AG04449 (cell line): ENCODE results near the gene EPS8.

Experiments used
- CTCF ChIA-PET: fragments of 350-600 bp; formaldehyde crosslinking; extraction: SDS; loops from one replicate; lab custom pipeline; 2021; ENCODE audit warnings: antibody characterized with exemption; lab: Yijun Ruan, JAX
- POLR2A ChIA-PET: fragments of 400-600, 350-600 bp; formaldehyde crosslinking; extraction: SDS; loops from one replicate; lab custom pipeline; 2020; ENCODE audit warnings: antibody characterized with exemption, inconsistent platforms; lab: Yijun Ruan, JAX
- DNase-seq: peaks from one replicate; pipeline ENCODE4 v3.0.0-alpha.2; 2010; ENCODE audit warnings: low read depth, low spot score
- H3K4me3 ChIP-seq: 2 replicates; pipeline ENCODE4 v1.5.1; 2011; ENCODE audit warnings: low read depth, mild to moderate bottlenecking, control low read depth, low read length
- TF ChIP-seq, protein P1 (sequence below): IDR thresholded peaks from one replicate; pipeline ENCODE4 v1.5.1; 2011; ENCODE audit warnings: mild to moderate bottlenecking, moderate library complexity, low read length, control low read depth, inconsistent platforms; ENCODE audit not compliant: insufficient read depth; ENCODE audit errors: missing control alignments

EPS8 gene

GRCh38 chr12:15591811-15592210 is 197.4 kb downstream of the EPS8 start:
- ChIA-PET POLR2A (interaction anchor here (0.9 kb wide), 1 partner anchor 18 kb away, joined by 3 read pairs; no protein-coding TSS in a partner anchor), CTCF (interaction anchor here (0.6 to 14.0 kb wide), 11 partner anchors 9 to 310 kb away, joined by 3 to 393 read pairs (median 4); no protein-coding TSS in a partner anchor)
- no peak for DNase-seq
- no peak overlapping the region for H3K4me3 ChIP-seq
- TF ChIP-seq, protein P1, sequence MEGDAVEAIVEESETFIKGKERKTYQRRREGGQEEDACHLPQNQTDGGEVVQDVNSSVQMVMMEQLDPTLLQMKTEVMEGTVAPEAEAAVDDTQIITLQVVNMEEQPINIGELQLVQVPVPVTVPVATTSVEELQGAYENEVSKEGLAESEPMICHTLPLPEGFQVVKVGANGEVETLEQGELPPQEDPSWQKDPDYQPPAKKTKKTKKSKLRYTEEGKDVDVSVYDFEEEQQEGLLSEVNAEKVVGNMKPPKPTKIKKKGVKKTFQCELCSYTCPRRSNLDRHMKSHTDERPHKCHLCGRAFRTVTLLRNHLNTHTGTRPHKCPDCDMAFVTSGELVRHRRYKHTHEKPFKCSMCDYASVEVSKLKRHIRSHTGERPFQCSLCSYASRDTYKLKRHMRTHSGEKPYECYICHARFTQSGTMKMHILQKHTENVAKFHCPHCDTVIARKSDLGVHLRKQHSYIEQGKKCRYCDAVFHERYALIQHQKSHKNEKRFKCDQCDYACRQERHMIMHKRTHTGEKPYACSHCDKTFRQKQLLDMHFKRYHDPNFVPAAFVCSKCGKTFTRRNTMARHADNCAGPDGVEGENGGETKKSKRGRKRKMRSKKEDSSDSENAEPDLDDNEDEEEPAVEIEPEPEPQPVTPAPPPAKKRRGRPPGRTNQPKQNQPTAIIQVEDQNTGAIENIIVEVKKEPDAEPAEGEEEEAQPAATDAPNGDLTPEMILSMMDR, result no peak

DNA sequence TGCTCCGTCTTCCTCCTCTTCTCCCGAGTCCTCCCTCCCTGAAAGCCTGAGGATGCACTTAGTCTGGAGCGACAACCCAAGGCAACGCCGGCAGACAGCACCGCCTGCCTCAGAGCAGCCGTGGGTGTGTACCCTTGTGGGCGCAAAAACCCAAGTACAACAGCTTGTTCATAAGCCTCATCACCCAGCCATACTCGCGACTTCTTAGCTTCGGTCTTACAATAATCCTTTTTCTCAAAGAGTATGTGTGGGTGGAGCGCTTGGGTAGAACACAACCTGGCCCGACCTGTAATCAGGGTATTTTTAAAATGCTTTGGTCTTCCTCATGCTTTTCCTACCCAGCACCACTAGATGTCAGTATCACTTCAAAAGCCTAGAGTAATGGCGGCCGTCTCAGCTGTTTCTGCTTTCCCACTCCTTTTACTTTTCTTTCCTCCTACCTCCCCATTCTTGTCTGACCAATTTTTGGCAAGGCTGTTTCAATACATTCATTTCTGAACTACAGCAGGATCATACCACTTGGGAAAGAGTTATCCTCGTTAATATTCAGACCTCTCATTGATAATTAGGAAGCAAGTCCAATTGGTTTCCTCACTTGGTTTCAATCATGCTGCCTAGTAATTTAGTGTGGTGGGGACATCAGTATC is 198.9 kb downstream of the EPS8 start:
- no peak for DNase-seq
- ChIA-PET CTCF (interaction anchor here (0.6 to 14.0 kb wide), 50 partner anchors 9 to 343 kb away, joined by 3 to 393 read pairs (median 4); partner anchors contain the start of gene EPS8), POLR2A (no interaction called here)
- TF ChIP-seq, protein P1, result peak; percentile 65
- peak overlapping the region; percentile 54 for H3K4me3 ChIP-seq

DNA sequence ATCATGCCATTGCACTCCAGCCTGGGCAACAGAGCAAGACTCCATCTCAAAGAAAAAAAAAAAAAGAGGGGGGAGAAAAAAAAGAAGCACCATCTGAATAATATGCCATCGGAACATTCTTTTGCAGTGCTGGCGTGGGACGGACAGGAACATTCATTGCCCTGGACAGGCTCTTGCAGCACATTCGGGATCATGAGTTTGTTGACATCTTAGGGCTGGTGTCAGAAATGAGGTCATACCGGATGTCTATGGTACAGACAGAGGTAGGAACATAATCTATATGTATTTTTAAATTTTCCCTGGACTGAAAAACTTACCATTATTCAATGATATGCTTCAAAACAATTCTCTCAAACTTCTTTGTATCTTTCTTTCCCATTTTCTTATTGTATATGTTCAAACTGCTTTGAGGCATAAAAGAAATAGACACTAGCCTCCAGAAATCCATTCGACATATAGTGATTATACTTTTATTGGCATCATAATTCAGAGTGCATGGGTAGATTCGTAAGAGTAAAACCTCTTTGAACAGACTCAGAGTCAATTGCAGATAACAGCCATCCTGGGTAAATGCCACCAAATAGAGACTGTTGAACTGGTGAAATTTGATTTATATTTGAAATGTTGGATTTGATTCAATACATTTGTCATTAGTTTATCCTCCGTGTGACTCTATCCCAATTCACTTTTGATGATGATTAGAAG is 199.7 kb downstream of the EPS8 start:
- H3K4me3 ChIP-seq, result no peak overlapping the region
- no peak for DNase-seq
- ChIA-PET CTCF (interaction anchor here (0.6 to 14.0 kb wide), 51 partner anchors 8 to 344 kb away, joined by 3 to 542 read pairs (median 5); partner anchors contain the start of gene EPS8), POLR2A (no interaction called here)
- TF ChIP-seq, protein P1, result no peak

- CTCF ChIA-PET, result interaction anchor here (0.5 to 14.0 kb wide), 44 partner anchors 9 to 314 kb away, joined by 3 to 542 read pairs (median 4); no protein-coding TSS in a partner anchor
- peak; percentile 60 for DNase-seq
- TF ChIP-seq, protein P1, result peak; percentile 61
- POLR2A ChIA-PET, result no interaction called here
- no peak overlapping the region for H3K4me3 ChIP-seq
These were observed 204.7 kb downstream of the EPS8 start for GRCh38 chr12:15584366-15585041.

DNA sequence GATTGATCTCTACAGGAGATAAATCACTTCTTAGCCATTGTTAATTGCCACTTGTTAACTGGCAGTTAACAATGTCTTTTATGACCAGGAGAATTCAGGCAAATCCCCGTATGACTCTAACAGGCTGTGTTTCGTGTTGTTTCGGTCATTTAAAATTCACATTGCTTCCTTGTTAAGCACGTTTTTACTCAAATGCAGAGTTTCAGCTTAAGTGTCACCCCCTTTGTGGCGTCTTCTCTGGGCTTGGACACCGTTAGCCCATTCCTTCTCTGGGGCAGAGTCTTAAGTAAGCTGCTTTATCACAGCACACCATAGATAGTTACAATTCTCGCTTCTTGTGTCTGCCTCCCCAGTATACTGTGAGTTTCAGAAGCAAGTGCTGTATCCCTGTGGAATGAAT is 205.4 kb downstream of the EPS8 start:
- CTCF ChIA-PET, result interaction anchor here (0.7 to 14.0 kb wide), 23 partner anchors 9 to 308 kb away, joined by 3 to 542 read pairs (median 9); no protein-coding TSS in a partner anchor
- POLR2A ChIA-PET, result no interaction called here
- H3K4me3 ChIP-seq, result no peak overlapping the region
- TF ChIP-seq, protein P1, result no peak
- no peak for DNase-seq
